GM04503 (cell line): ENCODE measurements around the gene EPHA6.
"Not testable (repeated sequence)": the region's sequence is repeated elsewhere in the genome, so short reads cannot be mapped to it uniquely, and the experiment has no call there.

ENCODE experiments used
- DNase-seq: peaks from one replicate; pipeline ENCODE4 v3.0.0-alpha.2; 2012; ENCODE audit warnings: low read depth

The EPHA6 gene

GRCh38 chr3:97025612-97026011 is 211.2 kb downstream of the EPHA6 start:
- DNase-seq = not testable (repeated sequence)

- no peak for DNase-seq
Measured at GRCh38 chr3:97029972-97030371, 215.6 kb downstream of the EPHA6 start.

- DNase-seq = no peak
Measured at GRCh38 chr3:97037294-97037943, 223.0 kb downstream of the EPHA6 start.

- no peak for DNase-seq
Measured at GRCh38 chr3:97043411-97043810, 229.0 kb downstream of the EPHA6 start.

- DNase-seq = no peak
Measured at GRCh38 chr3:97057365-97057764, 243.0 kb downstream of the EPHA6 start.

- DNase-seq = no peak
Measured at GRCh38 chr3:97059168-97059567, 244.8 kb downstream of the EPHA6 start.

- no peak for DNase-seq
Measured at GRCh38 chr3:97066531-97066930, 252.1 kb downstream of the EPHA6 start.

GRCh38 chr3:97070302-97070701 is 255.9 kb downstream of the EPHA6 start:
- no peak for DNase-seq

- no peak for DNase-seq
Measured at GRCh38 chr3:97074546-97074945, 260.2 kb downstream of the EPHA6 start.

GRCh38 chr3:97076673-97077072 is 262.3 kb downstream of the EPHA6 start:
- no peak for DNase-seq

GRCh38 chr3:97089621-97090020 is 275.2 kb downstream of the EPHA6 start:
- no peak for DNase-seq

- no peak for DNase-seq
Measured at GRCh38 chr3:97102641-97103040, 288.2 kb downstream of the EPHA6 start.

GRCh38 chr3:97105989-97106651 is 291.7 kb downstream of the EPHA6 start:
- DNase-seq = no peak

GRCh38 chr3:97106652-97106989 is 292.2 kb downstream of the EPHA6 start:
- no peak for DNase-seq

GRCh38 chr3:97108136-97108535 is 293.7 kb downstream of the EPHA6 start:
- no peak for DNase-seq

GRCh38 chr3:97111244-97111643 is 296.9 kb downstream of the EPHA6 start:
- DNase-seq = no peak

- no peak for DNase-seq
Measured at GRCh38 chr3:97121386-97121785, 307.0 kb downstream of the EPHA6 start.

- no peak for DNase-seq
Measured at GRCh38 chr3:97125902-97126499, 311.6 kb downstream of the EPHA6 start.

- no peak for DNase-seq
Measured at GRCh38 chr3:97131476-97131875, 317.1 kb downstream of the EPHA6 start.

- DNase-seq = no peak
Measured at GRCh38 chr3:97138914-97139541, 324.6 kb downstream of the EPHA6 start.

- no peak for DNase-seq
Measured at GRCh38 chr3:97148931-97149330, 334.5 kb downstream of the EPHA6 start.

- no peak for DNase-seq
Measured at GRCh38 chr3:97161169-97161568, 346.8 kb downstream of the EPHA6 start.

- DNase-seq = no peak
Measured at GRCh38 chr3:97177242-97177641, 362.8 kb downstream of the EPHA6 start.
